ENCODE measurements around the gene TRIM27.
"Not testable (repeated sequence)": the region's sequence is repeated elsewhere in the genome, so short reads cannot be mapped to it uniquely, and the experiment has no call there.

The TRIM27 gene, protein sequence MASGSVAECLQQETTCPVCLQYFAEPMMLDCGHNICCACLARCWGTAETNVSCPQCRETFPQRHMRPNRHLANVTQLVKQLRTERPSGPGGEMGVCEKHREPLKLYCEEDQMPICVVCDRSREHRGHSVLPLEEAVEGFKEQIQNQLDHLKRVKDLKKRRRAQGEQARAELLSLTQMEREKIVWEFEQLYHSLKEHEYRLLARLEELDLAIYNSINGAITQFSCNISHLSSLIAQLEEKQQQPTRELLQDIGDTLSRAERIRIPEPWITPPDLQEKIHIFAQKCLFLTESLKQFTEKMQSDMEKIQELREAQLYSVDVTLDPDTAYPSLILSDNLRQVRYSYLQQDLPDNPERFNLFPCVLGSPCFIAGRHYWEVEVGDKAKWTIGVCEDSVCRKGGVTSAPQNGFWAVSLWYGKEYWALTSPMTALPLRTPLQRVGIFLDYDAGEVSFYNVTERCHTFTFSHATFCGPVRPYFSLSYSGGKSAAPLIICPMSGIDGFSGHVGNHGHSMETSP

DNA sequence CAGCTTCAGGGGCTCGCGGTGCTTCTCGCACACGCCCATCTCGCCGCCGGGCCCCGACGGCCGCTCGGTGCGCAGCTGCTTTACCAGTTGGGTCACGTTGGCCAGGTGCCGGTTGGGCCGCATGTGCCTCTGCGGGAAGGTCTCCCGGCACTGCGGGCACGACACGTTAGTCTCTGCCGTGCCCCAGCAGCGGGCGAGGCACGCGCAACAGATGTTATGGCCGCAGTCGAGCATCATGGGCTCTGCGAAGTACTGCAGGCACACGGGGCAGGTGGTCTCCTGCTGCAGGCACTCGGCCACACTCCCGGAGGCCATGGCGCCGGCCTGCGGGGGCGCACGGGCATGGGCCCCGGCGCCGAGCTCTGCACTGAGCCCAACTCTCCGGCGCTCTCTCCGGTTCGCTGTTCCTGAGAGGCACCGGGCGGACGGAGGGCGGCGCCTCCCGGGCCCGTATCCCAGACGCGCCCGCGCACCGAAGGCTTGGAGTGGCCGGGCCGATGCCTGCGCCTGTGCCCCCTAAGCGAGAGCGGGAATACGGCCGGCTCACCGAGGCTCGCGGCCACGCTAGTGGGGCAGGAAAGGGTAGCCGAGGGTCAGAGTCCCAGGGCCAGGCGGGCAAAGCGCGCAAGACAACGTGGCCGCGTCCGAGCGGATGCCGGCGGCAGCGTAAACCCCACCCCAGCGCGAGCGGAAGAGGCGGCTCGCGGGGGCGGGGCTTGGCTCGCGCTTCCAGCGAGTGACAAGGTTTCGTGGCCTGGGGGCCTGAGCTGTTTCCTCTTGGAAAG is at the start of gene TRIM27:
TRIM27 (minus strand) TSS at position 668 of the 785 bp plus-strand sequence; CDS start at position 315, 353 bp downstream.
- in situ Hi-C loops (cut with HindIII; ENCODE audit: low sequenced_read_pairs), result no loop called here

- in situ Hi-C loops (cut with HindIII; ENCODE audit: low sequenced_read_pairs), result not testable (repeated sequence)
Observed at GRCh38 chr6:28970056-28970455, 46.3 kb upstream of the TRIM27 start.

DNA sequence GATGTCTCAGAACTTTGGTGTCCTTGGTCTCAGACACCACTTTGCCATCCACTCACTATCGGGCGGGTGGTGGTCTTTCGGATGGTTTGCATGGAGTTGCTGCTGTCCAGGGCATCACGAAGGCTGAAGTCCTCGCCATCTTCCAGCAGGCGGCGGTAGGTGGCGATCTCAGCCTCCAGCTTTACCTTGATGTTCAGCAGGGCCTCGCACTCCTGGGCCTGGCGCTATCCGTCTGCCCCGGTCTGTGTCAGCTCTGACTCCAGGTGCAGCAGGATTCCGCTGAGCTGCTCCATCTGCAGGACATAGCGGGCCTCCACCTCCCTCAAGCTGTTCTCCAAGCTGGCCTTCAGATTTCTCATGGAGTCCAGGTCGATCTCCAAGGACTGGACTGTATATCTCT is 45.3 kb upstream of the TRIM27 start:
- in situ Hi-C loops (cut with HindIII; ENCODE audit: low sequenced_read_pairs), result no loop called here

DNA sequence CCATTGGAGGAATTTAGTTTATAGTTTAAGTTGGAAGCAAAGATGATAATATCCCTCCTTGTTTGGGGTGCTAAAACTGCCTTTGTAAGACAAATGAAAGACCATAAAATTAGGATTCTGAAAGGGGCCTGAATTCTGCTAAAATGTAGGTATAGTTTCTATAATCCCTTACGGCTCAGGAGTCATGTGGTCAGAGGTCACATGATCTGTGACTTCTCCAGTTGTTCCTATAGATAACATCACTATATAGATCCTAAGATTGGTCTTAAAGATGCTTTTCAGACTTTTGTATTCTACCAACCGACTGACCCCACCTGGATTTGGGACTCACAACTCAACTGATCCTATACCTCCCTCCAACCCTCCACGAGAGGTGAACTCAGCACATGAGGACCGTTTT is 44.7 kb upstream of the TRIM27 start:
- in situ Hi-C loops (cut with HindIII; ENCODE audit: low sequenced_read_pairs), result no loop called here

DNA sequence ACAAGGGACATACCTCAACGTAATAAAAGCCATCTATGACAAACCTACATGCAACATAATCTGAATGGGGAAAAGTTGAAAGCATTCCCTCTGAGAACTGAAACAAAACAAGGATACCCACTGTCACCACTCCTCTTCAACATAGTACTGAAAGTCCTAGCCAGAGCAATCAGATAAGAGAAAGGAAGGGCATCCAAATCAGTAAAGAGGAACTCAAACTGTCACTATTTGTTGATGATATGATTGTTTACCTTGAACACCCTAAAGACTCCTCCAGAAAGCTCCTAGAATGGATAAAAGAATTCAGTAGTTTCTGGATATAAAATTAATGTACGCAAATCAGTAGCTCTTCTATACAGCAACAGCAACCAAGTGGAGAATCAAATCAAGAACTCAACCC is 41.9 kb upstream of the TRIM27 start:
- in situ Hi-C loops (cut with HindIII; ENCODE audit: low sequenced_read_pairs), result no loop called here

GRCh38 chr6:28960846-28961500 is 37.2 kb upstream of the TRIM27 start:
- in situ Hi-C loops (cut with HindIII; ENCODE audit: low sequenced_read_pairs), result no loop called here

DNA sequence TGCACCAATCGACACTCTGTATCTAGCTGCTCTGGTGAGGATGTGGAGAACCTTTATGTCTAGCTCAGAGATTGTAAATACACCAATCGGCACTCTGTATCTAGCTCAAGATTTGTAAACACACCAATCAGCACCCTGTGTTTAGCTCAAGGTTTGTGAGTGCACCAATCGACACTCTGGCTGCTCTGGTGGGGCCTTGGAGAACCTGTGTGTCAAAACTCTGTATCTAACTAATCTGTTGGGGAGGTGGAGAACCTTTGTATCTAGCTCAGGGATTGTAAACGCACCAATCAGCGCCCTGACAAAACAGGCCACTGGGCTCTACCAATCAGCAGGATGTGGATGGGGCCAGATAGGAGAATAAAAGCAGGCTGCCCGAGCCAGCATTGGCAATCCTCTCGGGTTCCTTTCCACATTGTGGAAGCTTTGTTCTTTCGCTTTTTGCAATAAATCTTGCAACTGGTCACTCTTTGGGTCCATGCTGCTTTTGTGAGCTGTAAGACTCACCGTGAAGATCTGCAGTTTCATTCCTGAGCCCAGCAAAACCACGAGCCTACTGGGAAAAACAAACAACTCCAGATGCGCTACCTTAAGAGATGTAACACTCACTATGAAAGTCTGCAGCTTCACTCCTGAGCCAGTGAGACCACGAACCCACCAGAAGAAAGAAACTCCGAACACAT is 34.9 kb upstream of the TRIM27 start:
- in situ Hi-C loops (cut with HindIII; ENCODE audit: low sequenced_read_pairs), result loop anchor here (5.0 to 10.0 kb wide), 2 partner anchors 66 to 96 kb away; no protein-coding TSS in a partner anchor

DNA sequence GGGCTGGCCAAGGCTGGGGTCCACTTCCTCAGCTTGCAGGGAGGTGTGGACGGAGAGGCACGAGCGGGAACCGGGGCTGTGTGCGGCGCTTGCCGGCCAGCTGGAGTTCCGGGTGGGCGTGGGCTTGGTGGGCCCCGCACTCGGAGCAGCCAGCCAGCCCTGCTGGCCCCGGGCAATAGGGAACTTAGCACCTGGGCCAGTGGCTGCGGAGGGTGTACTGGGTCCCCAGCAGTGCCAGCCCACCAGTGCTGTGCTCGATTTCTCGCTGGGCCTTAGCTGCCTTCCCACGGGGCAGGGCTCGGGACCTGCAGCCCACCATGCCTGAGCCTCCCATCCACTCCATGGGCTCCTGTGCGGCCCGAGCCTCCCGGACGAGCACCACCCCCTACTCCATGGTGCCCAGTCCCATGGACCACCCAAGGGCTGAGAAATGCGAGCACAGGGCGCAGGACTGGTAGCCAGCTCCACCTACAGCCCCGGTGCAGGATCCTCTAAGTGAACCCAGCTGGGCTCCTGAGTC is 34.1 kb upstream of the TRIM27 start:
- in situ Hi-C loops (cut with HindIII; ENCODE audit: low sequenced_read_pairs), result loop anchor here (5.0 to 10.0 kb wide), 2 partner anchors 67 to 96 kb away; no protein-coding TSS in a partner anchor

DNA sequence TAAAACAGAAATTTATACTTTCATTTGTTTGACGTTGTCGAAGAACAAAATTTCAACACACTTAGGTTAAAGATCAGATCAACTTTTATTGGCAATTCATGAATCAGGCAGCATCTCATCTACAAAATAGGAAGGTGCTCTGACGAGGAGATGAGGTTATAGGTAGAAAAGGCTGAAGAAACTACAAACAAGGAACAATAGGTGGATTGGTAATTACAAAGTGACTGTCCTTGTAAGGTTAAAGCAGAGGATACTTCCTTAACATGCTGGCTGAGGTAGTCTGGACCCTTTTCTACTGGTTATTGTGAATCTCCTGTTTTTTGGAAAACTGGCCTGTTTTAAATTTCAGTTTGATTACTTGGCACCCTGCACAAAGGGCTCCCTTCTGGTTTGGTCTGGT is 32.5 kb upstream of the TRIM27 start:
- in situ Hi-C loops (cut with HindIII; ENCODE audit: low sequenced_read_pairs), result loop anchor here (5.0 to 10.0 kb wide), 2 partner anchors 68 to 94 kb away; no protein-coding TSS in a partner anchor

- in situ Hi-C loops (cut with HindIII; ENCODE audit: low sequenced_read_pairs), result loop anchor here (10.0 kb wide), 1 partner anchor 71 kb away; no protein-coding TSS in a partner anchor
Observed at GRCh38 chr6:28953585-28954258, 29.9 kb upstream of the TRIM27 start.

GRCh38 chr6:28953039-28953584 is 29.3 kb upstream of the TRIM27 start:
- in situ Hi-C loops (cut with HindIII; ENCODE audit: low sequenced_read_pairs), result loop anchor here (10.0 kb wide), 1 partner anchor 72 kb away; no protein-coding TSS in a partner anchor

DNA sequence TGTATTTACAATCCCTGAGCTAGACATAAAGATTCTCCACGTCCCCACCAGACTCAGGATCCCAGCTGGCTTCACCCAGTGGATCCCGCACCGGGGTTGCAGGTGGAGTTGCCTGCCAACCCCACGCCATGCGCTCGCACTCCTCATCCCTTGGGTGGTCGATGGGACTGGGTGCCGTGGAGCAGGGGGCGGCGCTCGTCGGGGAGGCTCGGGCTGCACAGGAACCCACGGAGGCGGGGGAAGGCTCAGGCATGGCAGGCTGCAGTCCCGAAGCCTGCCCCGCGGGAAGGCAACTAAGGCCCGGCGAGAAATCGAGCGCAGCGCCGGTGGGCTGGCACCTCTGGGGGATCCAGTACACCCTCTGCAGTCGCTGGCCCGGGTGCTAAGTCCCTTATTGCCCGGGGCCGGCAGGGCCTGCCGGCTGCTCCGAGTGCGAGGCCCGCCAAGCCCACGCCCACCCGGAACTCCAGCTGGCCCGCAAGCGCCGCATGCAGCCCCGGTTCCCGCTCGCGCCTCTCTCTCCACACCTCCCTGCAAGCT is 25.9 kb upstream of the TRIM27 start:
- in situ Hi-C loops (cut with HindIII; ENCODE audit: low sequenced_read_pairs), result loop anchor here (10.0 kb wide), 1 partner anchor 75 kb away; no protein-coding TSS in a partner anchor

DNA sequence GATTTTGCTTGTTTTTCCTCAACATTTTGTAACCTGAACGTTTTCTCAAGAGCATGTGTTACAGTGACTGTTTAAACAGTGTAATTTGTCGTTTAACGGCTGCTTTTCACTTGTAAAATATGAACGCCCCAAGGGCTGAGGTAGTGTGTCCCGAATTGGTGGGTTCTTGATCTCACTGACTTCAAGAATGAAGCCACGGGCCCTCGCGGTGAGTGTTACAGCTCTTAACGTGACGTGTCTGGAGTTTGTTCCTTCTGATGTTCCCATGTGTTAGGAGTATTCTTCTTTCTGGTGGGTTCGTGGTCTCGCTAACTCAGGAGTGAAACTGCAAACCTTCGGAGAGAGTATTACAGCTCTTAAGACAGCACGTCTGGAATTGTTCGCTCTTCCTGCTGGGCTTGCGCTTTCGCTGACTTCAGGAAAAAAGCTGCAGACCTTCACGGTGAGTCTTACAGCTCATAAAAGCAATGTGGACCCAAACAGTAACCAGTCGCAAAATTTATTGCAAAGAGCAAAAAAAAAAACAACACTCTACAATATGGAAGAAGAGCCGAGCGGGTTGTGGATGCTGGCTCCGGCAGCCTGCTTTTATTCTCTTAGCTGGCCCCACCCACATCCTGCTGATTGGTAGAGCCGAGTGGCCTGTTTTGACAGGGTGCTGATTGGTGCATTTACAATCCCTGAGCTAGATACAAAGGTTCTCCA is 25.1 kb upstream of the TRIM27 start:
- in situ Hi-C loops (cut with HindIII; ENCODE audit: low sequenced_read_pairs), result no loop called here

DNA sequence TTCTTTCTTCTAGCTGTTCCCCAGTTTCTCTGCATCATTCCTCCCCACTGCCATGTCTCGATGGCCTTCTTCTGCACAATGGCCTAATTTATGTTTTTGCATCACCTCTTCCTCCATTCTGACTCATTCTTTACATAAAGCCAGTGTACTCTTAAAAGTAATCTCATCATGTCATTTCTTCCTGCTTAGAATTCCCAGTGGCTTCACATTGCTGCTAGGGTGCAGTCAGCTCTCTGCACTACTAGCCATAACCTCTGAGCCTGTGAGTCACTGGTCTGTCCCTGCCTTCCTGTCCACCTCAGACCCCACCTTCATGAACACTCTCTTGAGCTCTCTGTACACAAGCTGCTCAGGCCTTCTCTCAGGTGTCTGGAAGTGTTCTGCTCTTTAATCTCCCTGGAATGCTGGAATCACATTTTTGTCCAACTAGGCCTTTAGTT is 24.1 kb upstream of the TRIM27 start:
- in situ Hi-C loops (cut with HindIII; ENCODE audit: low sequenced_read_pairs), result no loop called here

GRCh38 chr6:28947067-28947765 is 23.4 kb upstream of the TRIM27 start:
- in situ Hi-C loops (cut with HindIII; ENCODE audit: low sequenced_read_pairs), result no loop called here

- in situ Hi-C loops (cut with HindIII; ENCODE audit: low sequenced_read_pairs), result no loop called here
Observed at GRCh38 chr6:28945349-28945748, 21.6 kb upstream of the TRIM27 start.

GRCh38 chr6:28944412-28944865 is 20.7 kb upstream of the TRIM27 start:
- in situ Hi-C loops (cut with HindIII; ENCODE audit: low sequenced_read_pairs), result no loop called here

Data from endothelial cell of hepatic sinusoid (primary cell).